ENCODE results near the gene RNU1-2. TPM values are rescaled to one million over a fixed set of nuclear protein-coding genes. Genes with fewer than 3 reads are reported as not detected.
"Not testable (repeated sequence)": the region's sequence is repeated elsewhere in the genome, so short reads cannot be mapped to it uniquely, and the experiment has no call there.

RNU1-2 gene
- 1 to 10 TPM in 1 of 10 donors, not detected in 9; 1.2 TPM for polyA plus RNA-seq (ENCODE audit: insufficient read length in 10 of 10)
- long read RNA-seq, donor 1: 0 reads
- long read RNA-seq, donor 2: 0 reads
- long read RNA-seq, donor 3: 0 reads
- long read RNA-seq, donor 4: 0 reads
- long read RNA-seq, donor 5: 0 reads
- long read RNA-seq, donor 6: 0 reads
- long read RNA-seq, donor 7, partial matches to known transcripts: 0 of 1 reads
- long read RNA-seq, donor 7, other reads (novel, unspliced or antisense): 0 of 1 reads
- long read RNA-seq, donor 8: 0 reads
- long read RNA-seq, donor 9: 0 reads

- DNase-seq: peak; percentile 93 to 100 (median 97)
Observed at GRCh38 chr1:16895598-16896315, at the start of gene RNU1-2. RNU1-2 (plus strand) TSS chr1:16895980.

- not testable (repeated sequence) for DNase-seq
Observed at GRCh38 chr1:16856201-16856600, 39.6 kb upstream of the RNU1-2 start.

GRCh38 chr1:16859167-16860041 is 36.4 kb upstream of the RNU1-2 start:
- not testable (repeated sequence) for DNase-seq

- not testable (repeated sequence) for DNase-seq
Observed at GRCh38 chr1:16860048-16860447, 35.7 kb upstream of the RNU1-2 start.

GRCh38 chr1:16861832-16862245 is 33.9 kb upstream of the RNU1-2 start:
- DNase-seq: not testable (repeated sequence)

GRCh38 chr1:16862415-16862814 is 33.4 kb upstream of the RNU1-2 start:
- not testable (repeated sequence) for DNase-seq

GRCh38 chr1:16863024-16863423 is 32.8 kb upstream of the RNU1-2 start:
- not testable (repeated sequence) for DNase-seq

- DNase-seq: not testable (repeated sequence)
Observed at GRCh38 chr1:16866926-16867707, 28.7 kb upstream of the RNU1-2 start.

- not testable (repeated sequence) for DNase-seq
Observed at GRCh38 chr1:16868787-16869186, 27.0 kb upstream of the RNU1-2 start.

- DNase-seq: not testable (repeated sequence)
Observed at GRCh38 chr1:16869996-16870395, 25.8 kb upstream of the RNU1-2 start.

- DNase-seq: not testable (repeated sequence)
Observed at GRCh38 chr1:16871171-16871570, 24.6 kb upstream of the RNU1-2 start.

- DNase-seq: peak; percentile 34 to 68 (median 64)
Observed at GRCh38 chr1:16872152-16873075, 23.4 kb upstream of the RNU1-2 start.

GRCh38 chr1:16873076-16873879 is 22.5 kb upstream of the RNU1-2 start:
- peak in 1 of 3 donors; percentile 58 for DNase-seq

- DNase-seq: not testable (repeated sequence)
Observed at GRCh38 chr1:16874968-16875765, 20.6 kb upstream of the RNU1-2 start.

- peak in 2 of 3 donors; percentile 11 to 46 for DNase-seq
Observed at GRCh38 chr1:16881742-16882141, 14.0 kb upstream of the RNU1-2 start.

GRCh38 chr1:16882986-16883385 is 12.8 kb upstream of the RNU1-2 start:
- peak in 1 of 3 donors; percentile 22 for DNase-seq

- DNase-seq: not testable (repeated sequence)
Observed at GRCh38 chr1:16884487-16884886, 11.3 kb upstream of the RNU1-2 start.
